Stimulated activated CD4-positive, alpha-beta T cell treated with anti-CD3 and anti-CD28 coated beads, Interleukin-1b, Interleukin-23, amount 100 ng/mL, for 48 hours (primary cell): ENCODE data around the gene PSG3.
"Not testable (repeated sequence)": the region's sequence is repeated elsewhere in the genome, so short reads cannot be mapped to it uniquely, and the experiment has no call there.

Experiments used
- DNase-seq: peaks from one replicate; pipeline ENCODE4 v3.0.0-alpha.2; 2020

PSG3 gene

GRCh38 chr19:42693760-42694350 lies 46.4 kb downstream of the PSG3 start:
- no peak for DNase-seq

- DNase-seq: no peak
These were observed 56.3 kb downstream of the PSG3 start for GRCh38 chr19:42683917-42684513.

GRCh38 chr19:42676326-42676725 lies 64.0 kb downstream of the PSG3 start:
- not testable (repeated sequence) for DNase-seq

- not testable (repeated sequence) for DNase-seq
These were observed 65.7 kb downstream of the PSG3 start for GRCh38 chr19:42674549-42674948.
